ENCODE measurements around the gene SLC5A11. TPM values are rescaled to one million over a fixed set of nuclear protein-coding genes. Genes with fewer than 3 reads are reported as not detected.

SLC5A11 gene
- total RNA-seq, 1 experiment from 2014 or later: not detected

GRCh38 chr16:24826096-24826690, 19.6 kb upstream of the SLC5A11 start:
- POLR2A ChIA-PET: no interaction called here
- TF ChIP-seq ZNF423 (CRISPR knock-in tag; IDR thresholded peaks at IDR 0.05): no peak
- TF ChIP-seq ZMAT4 (CRISPR knock-in tag; IDR thresholded peaks at IDR 0.05): no peak
- Mint-ChIP-seq H3K27ac (no peak overlapping the region), H3K4me3 (no peak overlapping the region), H3K4me1 (no peaks in the 10 kb centered on the region), H3K9me3 (no peaks in the 10 kb centered on the region), H3K36me3 (peaks cover 52% of the 10 kb centered on the region), H3K27me3 (ENCODE audit: low read depth) (no peaks in the 10 kb centered on the region)
- DNase-seq (ENCODE audit: low spot score) (no peak), ATAC-seq (no peak)
- CTCF ChIA-PET: interaction anchor here (0.5 kb wide), 1 partner anchor 207 kb away, joined by 6 read pairs; no protein-coding TSS in a partner anchor

- H3K4me3 Mint-ChIP-seq: no peak overlapping the region
- H3K4me1 Mint-ChIP-seq: no peaks in the 10 kb centered on the region
- TF ChIP-seq ZNF425 (CRISPR knock-in tag; conservative IDR thresholded peaks at IDR 0.05) (no peak), CREB1 (CRISPR knock-in tag; IDR thresholded peaks at IDR 0.05) (no peak), MAX (CRISPR knock-in tag; IDR thresholded peaks at IDR 0.05) (no peak), ZMAT4 (CRISPR knock-in tag; IDR thresholded peaks at IDR 0.05) (no peak), JUN (CRISPR knock-in tag; IDR thresholded peaks at IDR 0.05) (no peak), CBFB (CRISPR knock-in tag; IDR thresholded peaks at IDR 0.05; ENCODE audit: low read depth) (no peak), ZNF121 (CRISPR knock-in tag; IDR thresholded peaks at IDR 0.05) (peak; percentile 85), JAZF1 (CRISPR knock-in tag; IDR thresholded peaks at IDR 0.05) (no peak), TP53 (CRISPR knock-in tag; IDR thresholded peaks at IDR 0.05) (no peak)
- TF ChIP-seq, protein P1, sequence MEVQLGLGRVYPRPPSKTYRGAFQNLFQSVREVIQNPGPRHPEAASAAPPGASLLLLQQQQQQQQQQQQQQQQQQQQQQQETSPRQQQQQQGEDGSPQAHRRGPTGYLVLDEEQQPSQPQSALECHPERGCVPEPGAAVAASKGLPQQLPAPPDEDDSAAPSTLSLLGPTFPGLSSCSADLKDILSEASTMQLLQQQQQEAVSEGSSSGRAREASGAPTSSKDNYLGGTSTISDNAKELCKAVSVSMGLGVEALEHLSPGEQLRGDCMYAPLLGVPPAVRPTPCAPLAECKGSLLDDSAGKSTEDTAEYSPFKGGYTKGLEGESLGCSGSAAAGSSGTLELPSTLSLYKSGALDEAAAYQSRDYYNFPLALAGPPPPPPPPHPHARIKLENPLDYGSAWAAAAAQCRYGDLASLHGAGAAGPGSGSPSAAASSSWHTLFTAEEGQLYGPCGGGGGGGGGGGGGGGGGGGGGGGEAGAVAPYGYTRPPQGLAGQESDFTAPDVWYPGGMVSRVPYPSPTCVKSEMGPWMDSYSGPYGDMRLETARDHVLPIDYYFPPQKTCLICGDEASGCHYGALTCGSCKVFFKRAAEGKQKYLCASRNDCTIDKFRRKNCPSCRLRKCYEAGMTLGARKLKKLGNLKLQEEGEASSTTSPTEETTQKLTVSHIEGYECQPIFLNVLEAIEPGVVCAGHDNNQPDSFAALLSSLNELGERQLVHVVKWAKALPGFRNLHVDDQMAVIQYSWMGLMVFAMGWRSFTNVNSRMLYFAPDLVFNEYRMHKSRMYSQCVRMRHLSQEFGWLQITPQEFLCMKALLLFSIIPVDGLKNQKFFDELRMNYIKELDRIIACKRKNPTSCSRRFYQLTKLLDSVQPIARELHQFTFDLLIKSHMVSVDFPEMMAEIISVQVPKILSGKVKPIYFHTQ (CRISPR knock-in tag; IDR thresholded peaks at IDR 0.05): 0 out of 2 replicates have a peak, but pooled peaks have one; percentile 54
- peaks cover 44% of the 10 kb centered on the region for H3K36me3 Mint-ChIP-seq
- H3K27me3 Mint-ChIP-seq (ENCODE audit: low read depth): no peaks in the 10 kb centered on the region
- peak overlapping the region; percentile 37 for H3K27ac Mint-ChIP-seq
- POLR2A ChIA-PET: no interaction called here
- ATAC-seq (no peak), DNase-seq (ENCODE audit: low spot score) (no peak)
- CTCF ChIA-PET: no interaction called here
- no peaks in the 10 kb centered on the region for H3K9me3 Mint-ChIP-seq
Observed at GRCh38 chr16:24826817-24827566, 18.8 kb upstream of the SLC5A11 start.

DNA sequence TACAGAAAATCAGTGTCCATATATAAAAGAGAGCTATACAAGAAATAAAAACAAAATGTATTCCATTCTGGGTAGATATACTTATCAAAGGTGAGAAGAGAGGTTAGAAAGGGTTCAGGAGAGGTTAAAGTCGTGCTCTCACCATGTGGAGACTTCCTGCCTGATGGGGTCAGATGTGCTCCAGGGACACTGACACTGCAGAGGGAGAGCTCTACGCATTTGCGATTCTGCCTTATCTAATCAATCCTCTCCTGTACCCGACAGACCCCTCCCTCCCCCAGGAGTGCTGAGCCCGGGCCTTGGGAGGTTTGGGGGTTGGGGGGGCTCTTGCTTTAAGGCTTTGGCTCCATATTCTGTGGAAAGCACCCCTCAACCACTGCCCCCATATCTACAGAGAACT, 16.6 kb upstream of the SLC5A11 start:
- no peaks in the 10 kb centered on the region for H3K9me3 Mint-ChIP-seq
- H3K36me3 Mint-ChIP-seq: peaks cover 24% of the 10 kb centered on the region
- H3K4me3 Mint-ChIP-seq: no peak overlapping the region
- no peaks in the 10 kb centered on the region for H3K27me3 Mint-ChIP-seq (ENCODE audit: low read depth)
- ChIA-PET POLR2A (no interaction called here), CTCF (interaction anchor here (0.6 kb wide), 1 partner anchor 77 kb away, joined by 4 read pairs; no protein-coding TSS in a partner anchor)
- H3K27ac Mint-ChIP-seq: no peak overlapping the region
- no peaks in the 10 kb centered on the region for H3K4me1 Mint-ChIP-seq
- peak; percentile 14 for ATAC-seq
- no peak for DNase-seq (ENCODE audit: low spot score)
- TF ChIP-seq, protein P2, sequence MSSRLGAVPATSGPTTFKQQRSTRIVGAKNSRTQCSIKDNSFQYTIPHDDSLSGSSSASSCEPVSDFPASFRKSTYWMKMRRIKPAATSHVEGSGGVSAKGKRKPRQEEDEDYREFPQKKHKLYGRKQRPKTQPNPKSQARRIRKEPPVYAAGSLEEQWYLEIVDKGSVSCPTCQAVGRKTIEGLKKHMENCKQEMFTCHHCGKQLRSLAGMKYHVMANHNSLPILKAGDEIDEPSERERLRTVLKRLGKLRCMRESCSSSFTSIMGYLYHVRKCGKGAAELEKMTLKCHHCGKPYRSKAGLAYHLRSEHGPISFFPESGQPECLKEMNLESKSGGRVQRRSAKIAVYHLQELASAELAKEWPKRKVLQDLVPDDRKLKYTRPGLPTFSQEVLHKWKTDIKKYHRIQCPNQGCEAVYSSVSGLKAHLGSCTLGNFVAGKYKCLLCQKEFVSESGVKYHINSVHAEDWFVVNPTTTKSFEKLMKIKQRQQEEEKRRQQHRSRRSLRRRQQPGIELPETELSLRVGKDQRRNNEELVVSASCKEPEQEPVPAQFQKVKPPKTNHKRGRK (CRISPR knock-in tag; IDR thresholded peaks at IDR 0.05; ENCODE audit: borderline replicate concordance): no peak
- TF ChIP-seq, protein P3, sequence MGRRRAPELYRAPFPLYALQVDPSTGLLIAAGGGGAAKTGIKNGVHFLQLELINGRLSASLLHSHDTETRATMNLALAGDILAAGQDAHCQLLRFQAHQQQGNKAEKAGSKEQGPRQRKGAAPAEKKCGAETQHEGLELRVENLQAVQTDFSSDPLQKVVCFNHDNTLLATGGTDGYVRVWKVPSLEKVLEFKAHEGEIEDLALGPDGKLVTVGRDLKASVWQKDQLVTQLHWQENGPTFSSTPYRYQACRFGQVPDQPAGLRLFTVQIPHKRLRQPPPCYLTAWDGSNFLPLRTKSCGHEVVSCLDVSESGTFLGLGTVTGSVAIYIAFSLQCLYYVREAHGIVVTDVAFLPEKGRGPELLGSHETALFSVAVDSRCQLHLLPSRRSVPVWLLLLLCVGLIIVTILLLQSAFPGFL (CRISPR knock-in tag; IDR thresholded peaks at IDR 0.05; ENCODE audit: borderline replicate concordance): no peak
- no peak for TF ChIP-seq MXD4 (CRISPR knock-in tag; IDR thresholded peaks at IDR 0.05; ENCODE audit: borderline replicate concordance)
- no peak for TF ChIP-seq ZBTB43 (CRISPR knock-in tag; IDR thresholded peaks at IDR 0.05)
- TF ChIP-seq, protein P1 (CRISPR knock-in tag; IDR thresholded peaks at IDR 0.05): no peak
- no peak for TF ChIP-seq ZNF671 (CRISPR knock-in tag; IDR thresholded peaks at IDR 0.05)

All from WTC11 (cell line).